Stimulated activated CD4-positive, alpha-beta T cell treated with anti-CD3 and anti-CD28 coated beads, TNF-alpha, amount 100 ng/mL, for 4 hours (primary cell): ENCODE data around the gene CDH16.

Experiments
- DNase-seq, 3 experiments: peaks; one replicate each; pipeline ENCODE4 v3.0.0-alpha.2; 2020; ENCODE audit warnings: low read depth in 3 of 3

The CDH16 gene

DNA sequence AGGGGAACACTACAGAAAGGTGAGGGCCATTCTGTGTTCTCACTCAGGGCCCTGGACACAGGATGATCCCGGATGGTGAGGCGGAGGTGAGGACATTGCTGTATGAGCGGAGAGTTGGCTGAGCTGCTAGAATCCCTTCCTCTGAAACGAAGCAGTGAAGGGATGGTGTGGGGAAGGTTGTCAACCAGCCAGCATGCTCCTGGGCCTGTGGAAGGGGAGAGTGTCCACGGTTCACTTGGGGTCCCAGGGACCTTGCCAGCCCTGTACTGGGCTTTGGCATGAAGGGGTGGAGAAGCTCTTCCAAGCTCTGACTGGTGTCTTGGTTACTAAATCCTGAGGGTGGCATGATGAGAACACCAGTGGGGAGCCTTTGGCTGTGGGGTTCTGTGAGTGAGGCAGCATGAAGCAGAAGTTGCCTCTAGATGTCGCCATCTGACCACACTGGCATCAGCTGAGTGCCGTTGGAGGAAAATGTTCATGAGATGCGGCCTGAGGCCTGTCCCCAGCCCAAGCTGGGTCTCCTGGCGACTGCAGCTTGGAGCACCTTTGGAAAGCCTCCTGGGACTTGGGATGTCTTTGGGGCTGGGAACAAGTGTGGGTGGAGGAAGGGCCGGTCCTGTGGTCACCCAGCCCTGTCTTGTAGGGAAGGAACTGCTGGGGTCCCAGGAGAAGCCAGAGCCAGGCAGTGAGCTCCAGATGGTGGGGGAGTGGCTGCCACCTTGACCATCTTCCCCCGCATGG is 23.6 kb downstream of the CDH16 start:
- peak; percentile 34 to 51 (median 43) for DNase-seq

DNA sequence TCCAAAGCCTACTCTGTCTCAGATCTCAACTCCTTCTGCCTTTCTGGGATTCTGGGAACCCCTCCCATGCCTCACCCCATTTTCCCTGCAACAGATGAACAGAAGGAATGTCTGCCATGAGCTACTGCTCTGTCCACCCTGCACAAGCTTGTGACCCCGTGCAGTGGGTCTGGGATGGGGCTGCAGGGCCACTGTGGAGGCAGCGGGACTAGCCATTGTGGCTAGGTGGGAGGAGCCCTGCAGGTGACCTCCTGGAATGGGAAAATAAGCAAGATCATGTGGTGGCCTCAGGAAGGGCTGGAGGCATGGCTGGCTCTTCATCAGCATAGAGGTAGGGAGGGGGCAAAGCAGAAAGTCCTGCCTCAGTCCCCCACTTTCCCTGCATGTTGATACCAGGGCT is 24.6 kb downstream of the CDH16 start:
- DNase-seq: no peak

DNA sequence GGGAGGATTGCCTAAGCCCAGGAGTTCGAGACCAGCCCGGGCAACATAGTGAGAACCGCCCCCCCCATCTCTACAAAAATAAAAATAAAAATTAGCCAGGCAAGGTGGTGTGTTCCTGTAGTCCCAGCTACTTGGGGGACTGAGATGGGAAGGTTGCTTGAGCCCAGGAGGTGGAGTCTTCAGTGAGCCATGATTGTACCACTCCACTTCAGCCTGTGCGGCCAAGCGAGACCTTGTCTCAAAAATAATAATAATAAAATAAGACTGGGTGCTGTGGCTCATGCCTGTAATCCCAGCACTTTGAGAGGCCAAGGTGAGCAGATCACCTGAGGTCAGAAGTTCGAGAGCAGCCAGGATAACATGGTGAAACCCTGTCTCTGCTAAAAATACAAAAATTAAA is 26.9 kb downstream of the CDH16 start:
- DNase-seq: no peak

DNA sequence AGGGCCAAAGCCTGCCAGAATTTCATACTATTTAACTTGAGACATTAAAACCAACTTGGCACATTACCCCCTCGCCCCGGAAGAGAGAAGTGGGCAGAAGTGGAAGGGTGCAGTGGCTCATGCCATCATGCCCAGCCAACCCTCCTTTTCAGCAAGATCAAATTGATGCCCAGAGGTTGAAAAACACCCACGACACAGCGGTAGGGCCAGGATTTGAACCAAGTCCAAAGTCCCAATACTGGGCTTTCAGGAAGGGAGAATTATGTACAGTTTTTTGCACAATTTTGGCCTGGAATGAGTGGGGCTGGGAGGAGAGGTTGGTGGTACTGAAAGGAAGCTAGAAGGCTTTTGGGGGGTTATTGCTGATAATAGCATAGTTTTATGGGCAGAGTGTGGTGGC is 27.3 kb downstream of the CDH16 start:
- no peak for DNase-seq

DNA sequence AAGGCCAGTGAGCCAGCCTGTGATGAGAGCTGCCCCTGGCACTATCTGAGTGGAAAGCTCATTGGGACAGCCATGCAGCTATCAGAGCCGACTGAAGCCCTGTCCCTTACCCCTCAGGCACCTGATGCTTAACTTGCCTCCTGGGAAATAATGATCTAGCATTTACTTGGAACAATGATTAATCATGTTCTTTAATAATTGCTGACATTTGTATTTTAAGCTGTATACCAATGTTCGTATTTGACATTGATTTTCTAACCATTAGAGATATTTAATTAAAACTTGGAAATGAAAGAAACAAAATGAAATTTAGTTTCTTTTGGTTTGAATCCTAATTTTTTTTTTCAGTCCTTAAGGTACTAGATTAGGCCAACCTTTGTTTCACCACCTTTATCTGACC is 27.9 kb downstream of the CDH16 start:
- DNase-seq: no peak

DNA sequence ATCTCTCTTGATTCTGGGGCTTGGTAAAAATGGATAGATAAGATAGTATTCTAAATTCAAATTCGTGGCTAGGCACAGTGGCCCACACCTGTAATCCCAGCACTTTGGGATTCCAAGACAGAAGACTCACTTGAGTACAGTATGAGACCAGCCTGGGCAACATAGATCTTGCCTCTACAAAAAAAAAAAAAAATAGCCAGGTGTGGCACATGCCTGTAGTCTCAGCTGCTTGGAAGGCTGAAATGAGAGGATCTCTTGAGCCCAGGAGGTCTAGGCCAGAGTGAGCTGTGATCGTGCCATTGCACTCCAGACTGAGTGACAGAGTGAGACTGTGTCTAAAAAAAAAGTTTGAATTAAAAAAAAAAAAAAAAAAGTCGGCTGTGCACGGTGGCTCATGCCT is 29.1 kb downstream of the CDH16 start:
- DNase-seq: no peak

DNA sequence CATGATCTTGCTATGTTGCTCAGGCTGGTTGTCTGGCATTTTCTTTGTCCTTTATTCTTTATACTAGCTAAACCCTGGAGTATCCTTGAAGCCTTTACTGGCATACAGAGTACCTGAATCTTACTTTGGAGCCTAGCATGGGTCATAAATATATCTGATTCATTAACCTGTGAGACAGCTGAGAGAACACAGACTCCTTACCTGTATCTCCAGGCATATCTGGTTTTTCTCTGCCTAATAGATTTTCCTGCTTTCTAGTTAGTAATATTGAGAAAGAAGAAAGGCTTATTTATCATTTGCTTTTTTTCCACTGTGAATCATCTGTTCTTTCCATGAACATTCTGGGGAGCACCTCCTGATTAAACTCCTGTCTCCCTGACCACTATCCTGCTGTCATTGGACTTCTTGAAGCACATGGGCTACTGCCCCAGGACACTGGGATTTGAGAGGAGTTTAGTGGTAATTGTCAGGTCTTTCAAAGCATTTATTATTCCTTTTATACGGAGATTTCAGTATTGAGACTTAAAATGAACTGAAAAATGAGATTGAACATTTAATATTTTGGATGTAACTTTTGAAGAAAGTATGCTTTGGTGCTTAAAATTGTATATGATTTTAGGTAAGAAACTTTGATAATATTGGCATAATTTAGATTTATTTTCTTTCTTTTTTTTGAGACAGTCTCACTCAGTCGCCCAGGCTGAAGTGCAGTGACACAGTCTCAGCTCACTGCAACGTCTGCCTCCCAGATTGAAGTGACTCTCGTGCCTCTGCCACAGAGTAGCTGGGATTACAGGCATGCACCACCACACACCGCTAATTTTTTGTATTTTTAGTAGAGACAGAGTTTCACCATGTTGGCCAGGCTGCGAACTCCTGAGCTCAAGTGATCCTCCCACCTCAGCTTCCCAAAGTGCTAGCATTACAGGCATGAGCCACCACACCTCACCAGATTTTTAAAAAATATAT is 29.8 kb downstream of the CDH16 start:
- DNase-seq: no peak

DNA sequence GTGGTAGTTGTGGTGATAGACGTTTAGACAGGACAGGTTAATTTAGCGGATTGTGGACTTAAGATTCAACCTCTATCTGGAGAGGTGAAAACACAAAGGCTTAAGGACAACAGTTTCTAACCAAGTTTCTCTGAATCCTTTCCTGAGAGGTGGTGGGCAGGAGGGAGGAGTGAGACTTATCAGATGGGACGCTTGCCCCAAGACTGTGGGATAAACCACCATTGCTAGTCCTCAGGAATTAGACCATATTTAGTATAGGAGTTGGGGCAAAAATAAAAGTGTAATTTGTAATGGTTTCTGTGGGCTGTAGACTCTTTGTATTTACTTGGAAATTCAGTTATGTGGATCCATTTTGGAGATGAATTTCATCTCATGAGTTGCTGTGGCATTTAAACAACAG is 31.8 kb downstream of the CDH16 start:
- no peak for DNase-seq

DNA sequence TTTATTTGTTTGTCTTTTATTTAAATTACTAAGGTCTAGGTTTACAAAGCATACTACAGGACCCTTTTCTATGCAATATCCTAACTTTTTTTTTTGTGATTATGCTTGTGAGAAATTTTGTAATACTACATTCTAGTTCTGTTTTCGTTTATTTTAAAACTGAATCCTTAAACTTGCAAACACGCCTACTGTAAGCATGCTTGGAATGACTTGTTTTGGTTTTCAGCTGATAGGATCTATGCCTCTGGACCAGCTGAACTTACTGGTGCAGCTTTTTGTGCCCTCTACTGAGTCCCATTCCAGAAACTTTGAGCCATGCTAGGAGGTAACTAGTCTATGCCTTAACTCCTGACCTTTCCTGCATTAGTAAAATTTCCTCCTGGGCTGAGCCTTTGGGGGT is 32.4 kb downstream of the CDH16 start:
- DNase-seq: no peak

DNA sequence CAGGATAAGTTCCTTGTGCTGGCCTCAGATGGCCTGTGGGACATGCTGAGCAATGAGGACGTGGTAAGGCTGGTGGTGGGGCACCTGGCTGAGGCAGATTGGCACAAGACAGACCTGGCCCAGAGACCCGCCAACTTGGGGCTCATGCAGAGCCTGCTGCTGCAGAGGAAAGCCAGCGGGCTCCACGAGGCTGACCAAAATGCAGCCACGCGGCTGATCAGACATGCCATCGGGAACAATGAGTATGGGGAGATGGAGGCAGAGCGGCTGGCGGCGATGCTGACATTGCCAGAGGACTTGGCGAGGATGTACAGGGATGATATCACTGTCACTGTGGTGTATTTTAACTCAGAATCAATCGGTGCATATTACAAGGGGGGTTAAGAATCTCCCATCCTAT is 33.2 kb downstream of the CDH16 start:
- DNase-seq: no peak

DNA sequence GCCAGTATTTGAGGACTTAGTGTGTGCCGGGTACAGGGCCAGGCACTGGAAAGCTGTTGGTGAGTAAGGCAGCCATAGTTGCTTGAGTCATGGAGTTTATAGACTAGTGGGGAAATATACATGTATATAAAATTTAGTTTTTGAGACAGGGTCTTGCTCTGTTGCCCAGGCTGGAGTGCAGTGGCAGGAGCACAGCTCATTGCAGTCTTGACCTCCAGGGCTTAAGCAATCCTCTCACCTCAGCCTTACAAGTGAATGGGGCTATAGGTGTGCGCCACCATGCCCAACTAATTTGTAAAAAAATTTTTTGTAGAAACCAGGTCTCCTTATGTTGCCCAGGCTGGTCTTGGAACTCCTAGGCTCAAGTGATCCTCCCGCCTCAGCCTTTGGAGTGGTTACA is 36.0 kb downstream of the CDH16 start:
- DNase-seq: no peak

DNA sequence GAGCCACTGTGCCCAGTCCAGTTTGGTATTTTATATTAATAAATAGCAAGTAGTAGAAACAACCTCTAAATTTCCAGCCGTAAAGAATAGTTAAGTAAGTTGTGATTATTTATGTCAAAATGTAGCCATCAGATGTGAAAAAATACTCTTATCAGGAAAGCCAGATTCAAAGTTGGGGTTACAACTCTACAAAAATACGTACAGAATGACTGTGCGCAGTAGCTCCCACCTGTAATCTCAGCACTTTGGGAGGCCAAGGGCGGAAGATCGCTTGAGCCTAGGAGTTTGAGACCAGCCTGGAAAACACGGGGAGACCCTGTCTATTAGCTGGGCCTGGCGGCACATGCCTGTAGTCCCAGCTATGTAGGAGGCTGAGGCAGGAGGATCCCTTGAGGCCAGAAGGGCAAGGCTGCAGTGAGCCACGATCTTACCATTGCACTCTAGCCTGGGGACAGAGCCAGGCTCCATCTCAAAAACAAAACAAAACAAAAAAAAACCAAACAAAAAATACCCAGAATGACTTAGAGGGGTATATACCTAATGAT is 36.6 kb downstream of the CDH16 start:
- DNase-seq: no peak

DNA sequence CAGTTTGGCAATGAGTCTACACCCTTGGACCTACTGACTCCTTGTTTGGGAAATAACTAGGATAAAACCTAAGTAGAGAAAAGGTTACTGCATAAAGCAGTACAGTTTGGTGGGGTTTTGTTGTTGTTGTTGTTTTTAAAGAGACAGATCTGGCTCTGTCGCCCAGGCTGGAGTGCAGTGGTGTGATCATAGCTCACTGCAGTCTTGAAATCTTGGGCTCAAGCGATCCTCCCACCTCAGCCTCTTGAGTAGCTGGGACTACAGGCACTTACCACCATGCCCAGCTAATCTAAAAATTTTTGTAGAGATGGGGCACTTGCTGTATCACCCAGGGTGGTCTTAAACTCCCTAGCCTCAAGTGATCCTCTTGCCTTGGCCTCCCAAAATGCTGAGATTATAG is 37.1 kb downstream of the CDH16 start:
- no peak for DNase-seq

DNA sequence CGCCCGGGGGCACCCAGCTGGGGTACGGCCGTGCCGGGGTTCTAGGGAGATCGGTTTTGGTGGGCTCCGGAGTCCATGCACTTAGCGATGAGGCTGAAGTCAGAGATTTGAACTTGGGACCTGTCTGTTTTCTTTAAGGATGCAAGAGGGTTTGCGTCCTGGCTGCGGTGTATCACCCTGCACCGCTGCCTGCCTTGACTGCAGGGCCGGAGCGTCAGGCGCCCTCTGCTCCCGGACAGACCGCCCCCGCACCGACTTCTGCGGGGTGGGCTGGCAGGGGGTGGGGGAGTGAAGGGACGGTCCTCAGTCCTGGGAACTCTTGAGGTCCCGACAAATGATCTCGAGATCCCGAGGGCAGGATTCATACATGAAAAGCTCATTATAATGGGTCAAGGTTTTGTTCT is 37.7 kb downstream of the CDH16 start:
- no peak for DNase-seq

DNA sequence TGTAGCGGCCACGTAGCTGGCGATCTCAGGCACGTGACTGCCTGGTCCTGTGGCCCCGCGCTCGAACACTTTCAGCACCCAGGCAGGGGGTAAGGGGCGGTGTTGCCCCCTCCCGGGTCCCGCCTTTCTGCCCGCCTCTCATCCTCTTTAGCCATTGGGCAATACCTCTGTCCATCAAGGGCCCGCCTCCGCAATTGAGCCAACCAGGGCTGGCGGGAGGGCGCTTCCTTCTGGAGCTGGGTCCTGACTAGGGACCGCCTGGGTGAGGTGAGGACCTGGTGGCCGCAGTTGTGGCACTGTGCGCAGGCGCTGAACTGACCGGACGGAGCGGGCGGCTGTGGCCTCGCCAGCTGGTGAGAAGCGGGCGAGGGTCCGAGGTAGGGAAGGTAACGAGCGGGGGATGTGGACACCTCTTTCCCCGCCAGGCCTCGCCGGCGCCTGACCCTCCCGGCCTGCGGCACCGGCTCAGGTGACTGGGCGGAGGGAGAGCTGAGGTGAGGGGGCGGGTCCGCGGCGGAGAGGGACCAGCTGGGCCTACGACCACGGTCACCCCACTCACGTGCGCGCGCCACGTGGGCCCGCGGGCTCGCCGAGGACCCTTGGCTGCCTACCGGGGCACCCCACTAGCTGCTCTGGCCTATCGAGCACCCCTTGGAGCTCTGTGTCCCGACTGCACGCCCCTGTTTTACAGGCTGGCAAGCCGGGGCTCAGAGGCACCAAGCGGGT is 38.2 kb downstream of the CDH16 start, which contains the start of gene PDP2:
Gene PDP2, plus strand, starts transcription at position 228 of the 726 bp plus-strand sequence. CDS start 3,770 bp downstream, outside the sequence.
- peak; percentile 74 to 79 (median 77) for DNase-seq

DNA sequence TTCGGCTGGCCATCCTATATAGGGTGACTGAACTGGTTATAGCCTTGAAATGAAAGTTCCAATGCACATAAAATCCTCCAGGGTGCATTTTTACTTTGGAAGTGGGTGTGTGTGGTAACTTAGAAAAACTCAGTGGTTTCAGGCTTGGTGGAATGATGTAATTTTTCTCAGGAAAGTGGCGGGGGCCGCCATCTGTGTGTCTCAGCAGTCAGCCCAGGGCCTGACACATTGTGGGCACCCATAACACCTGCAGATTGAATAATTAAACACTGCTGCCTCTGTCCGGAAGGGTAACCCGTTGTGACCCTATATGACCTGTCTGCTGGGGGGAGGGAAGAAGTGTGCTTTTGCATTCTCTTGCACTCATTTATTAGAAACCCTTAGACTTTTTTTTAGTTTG is 40.6 kb downstream of the CDH16 start:
- peak in 2 of 3 experiments; percentile 13 to 26 for DNase-seq

DNA sequence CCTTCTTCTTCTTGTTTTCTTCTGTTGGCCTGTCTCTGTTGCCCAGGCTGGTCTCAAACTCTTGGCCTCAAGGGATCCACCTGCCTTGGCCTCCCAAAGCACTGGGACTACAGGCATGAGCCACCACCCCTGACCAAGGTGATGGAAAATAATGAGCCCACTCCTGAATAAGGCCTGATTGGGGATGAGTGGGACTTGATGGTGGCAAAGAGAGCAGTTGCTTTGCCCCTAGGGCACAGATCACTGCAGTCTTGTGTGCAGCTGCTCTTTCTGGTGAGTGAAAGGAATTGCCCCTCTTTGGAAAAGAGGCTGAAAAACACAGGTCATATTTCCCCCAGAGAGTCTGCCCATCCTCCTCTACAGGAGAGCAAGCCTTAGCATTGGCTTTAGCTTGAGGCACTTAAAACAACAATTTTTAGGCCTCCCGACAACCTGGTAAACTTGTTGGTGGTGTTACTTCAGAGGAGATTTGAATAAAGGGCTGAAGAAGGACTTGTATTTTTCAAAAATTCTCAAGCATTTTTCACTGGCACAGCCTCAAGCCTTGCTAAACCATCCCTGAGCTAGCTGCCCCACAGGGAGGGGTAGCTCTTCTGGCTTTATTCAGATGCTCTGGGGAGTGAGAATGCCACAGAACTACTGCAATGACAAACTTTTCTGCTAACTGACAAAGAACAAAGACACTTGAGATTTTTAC is 44.5 kb downstream of the CDH16 start:
- DNase-seq: no peak

DNA sequence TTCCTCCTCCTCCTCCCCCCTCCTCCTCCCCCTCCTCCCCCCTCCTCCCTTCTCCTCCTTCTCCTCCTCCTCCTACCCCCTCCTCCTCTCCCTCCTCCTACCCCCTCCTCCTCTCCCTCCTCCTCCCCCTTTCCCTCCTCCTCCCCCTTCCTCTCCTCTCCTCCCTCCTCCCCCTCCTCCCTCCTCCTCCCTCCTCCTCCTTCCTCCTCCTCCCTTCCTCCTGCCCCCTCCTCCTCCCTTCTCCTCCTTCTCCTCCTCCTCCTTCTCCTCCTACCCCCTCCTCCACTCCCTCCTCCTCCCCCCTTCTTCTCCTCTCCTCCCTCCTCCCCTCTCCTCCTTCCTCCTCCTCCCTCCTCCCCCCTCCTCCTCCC is 45.0 kb downstream of the CDH16 start:
- peak in 1 of 3 experiments; percentile 7 for DNase-seq

DNA sequence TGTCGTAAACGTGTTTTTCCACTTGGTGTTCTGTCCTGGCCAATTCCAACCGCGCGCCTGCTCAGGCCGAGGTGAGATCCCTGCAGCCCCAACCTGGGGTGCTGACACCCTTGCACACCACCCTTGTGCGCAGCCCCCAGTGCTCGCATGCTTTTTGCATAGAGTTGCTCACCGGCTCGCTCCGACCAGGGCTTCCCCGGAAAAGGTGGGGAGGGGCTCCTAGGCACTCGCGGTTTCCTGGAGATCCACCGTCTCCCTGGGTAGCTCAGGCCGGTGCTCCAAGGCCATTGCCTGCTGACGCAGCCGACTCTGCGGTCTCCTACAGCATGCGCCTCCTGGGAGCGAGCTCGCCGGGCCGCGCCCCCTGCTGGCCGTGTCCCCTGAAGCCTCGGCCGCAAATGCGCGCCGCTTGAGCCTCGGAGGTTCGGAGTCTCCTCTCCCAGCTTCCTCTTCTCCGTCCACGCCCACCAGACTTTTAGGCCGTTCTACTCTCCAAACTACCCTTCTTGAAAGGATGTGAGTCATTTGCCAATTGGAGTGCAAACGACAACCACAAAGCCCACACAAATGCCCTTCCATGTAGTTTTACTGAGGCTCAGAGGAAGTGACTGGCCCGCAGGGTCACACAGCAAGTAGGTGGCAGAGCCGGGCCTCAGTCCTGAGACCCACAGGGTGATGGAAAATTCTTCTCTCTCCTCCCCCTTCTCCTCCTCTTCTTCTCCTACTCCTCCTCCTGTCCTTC is 45.6 kb downstream of the CDH16 start:
- peak; percentile 74 to 79 (median 79) for DNase-seq

DNA sequence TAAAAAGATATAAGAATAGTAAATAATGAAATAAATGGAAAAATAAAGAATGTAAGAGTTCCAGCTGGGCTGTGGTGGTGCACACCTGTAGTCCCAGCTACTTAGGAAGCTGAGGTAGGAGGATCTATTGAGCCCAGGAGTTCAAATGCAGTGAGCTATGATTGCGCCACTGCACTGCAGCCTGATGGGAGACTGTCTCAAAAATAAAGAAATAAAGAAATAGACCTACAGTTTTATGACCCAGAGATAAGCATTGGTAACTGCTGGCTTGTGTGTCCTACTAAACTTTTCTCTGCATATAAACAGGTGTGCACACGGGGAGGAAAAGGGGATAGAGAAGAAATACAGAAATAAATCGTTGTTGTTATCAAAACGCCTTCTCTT is 46.1 kb downstream of the CDH16 start:
- DNase-seq: no peak

DNA sequence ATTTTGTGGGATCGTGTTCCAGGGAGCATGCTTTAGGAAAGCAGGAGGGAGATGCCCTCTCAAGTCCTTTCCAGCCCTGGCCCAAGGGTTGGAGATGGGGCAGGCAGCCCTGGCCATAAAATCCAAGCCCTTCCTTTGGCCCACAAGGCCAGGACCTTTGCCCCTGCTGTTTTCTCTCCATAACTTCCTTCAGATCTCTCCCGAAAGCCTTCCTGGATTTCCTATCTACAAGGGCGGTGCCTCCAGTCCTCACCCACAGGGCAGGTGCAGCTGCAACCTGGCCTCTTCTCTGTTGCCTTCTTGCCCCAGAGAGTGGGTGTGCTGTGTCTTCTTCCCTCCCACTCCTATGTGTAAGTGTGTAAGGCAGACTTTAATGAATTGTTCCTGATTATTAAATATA is 46.8 kb downstream of the CDH16 start:
- no peak for DNase-seq
